Stimulated activated memory B cell treated with anti-CD40 and anti-IgM and Interleukin-4, amounts not matched to agents 10 μg/mL and 1 μg/mL and 100 μg/mL, for 72 hours (primary cell): ENCODE results near the gene TRIM50.

Experiments used
- ATAC-seq: fragments of 150-1000 bp; cut with Tn5 transposase; 2 replicates; pipeline ENCODE4 v1.10.0; 2021
- H3K27ac Mint-ChIP-seq: one replicate; pipeline ENCODE4 v1.8.0; 2022; ENCODE audit warnings: mild to moderate bottlenecking, mixed read lengths
- H3K27me3 Mint-ChIP-seq: one replicate; pipeline ENCODE4 v1.8.0; 2022; ENCODE audit warnings: mixed read lengths
- H3K36me3 Mint-ChIP-seq: one replicate; pipeline ENCODE4 v1.8.0; 2022; ENCODE audit warnings: mixed read lengths
- H3K4me1 Mint-ChIP-seq: one replicate; pipeline ENCODE4 v1.8.0; 2022; ENCODE audit warnings: mixed read lengths
- H3K4me3 Mint-ChIP-seq: one replicate; pipeline ENCODE4 v1.8.0; 2022; ENCODE audit warnings: mild to moderate bottlenecking, moderate library complexity, mixed read lengths
- H3K9me3 Mint-ChIP-seq: one replicate; pipeline ENCODE4 v1.8.0; 2022; ENCODE audit warnings: mixed read lengths

Gene TRIM50

GRCh38 chr7:73356159-73356558 lies 28.3 kb upstream of the TRIM50 start:
- Mint-ChIP-seq H3K27ac (no peak overlapping the region), H3K9me3 (peaks cover 6% of the 10 kb centered on the region), H3K4me1 (no peaks in the 10 kb centered on the region), H3K27me3 (peaks cover 21% of the 10 kb centered on the region), H3K4me3 (no peak overlapping the region), H3K36me3 (no peaks in the 10 kb centered on the region)
- no peak for ATAC-seq

GRCh38 chr7:73354821-73355220 lies 26.9 kb upstream of the TRIM50 start:
- H3K9me3 Mint-ChIP-seq, result peaks cover 6% of the 10 kb centered on the region
- no peak overlapping the region for H3K4me3 Mint-ChIP-seq
- H3K36me3 Mint-ChIP-seq, result no peaks in the 10 kb centered on the region
- H3K4me1 Mint-ChIP-seq, result no peaks in the 10 kb centered on the region
- H3K27ac Mint-ChIP-seq, result no peak overlapping the region
- ATAC-seq, result no peak
- H3K27me3 Mint-ChIP-seq, result peaks cover 12% of the 10 kb centered on the region

- Mint-ChIP-seq H3K4me3 (no peak overlapping the region), H3K36me3 (no peaks in the 10 kb centered on the region), H3K27me3 (peaks cover 6% of the 10 kb centered on the region), H3K4me1 (no peaks in the 10 kb centered on the region), H3K9me3 (peaks cover 6% of the 10 kb centered on the region), H3K27ac (no peak overlapping the region)
- no peak for ATAC-seq
Observed at GRCh38 chr7:73354196-73354595, 26.3 kb upstream of the TRIM50 start.

- Mint-ChIP-seq H3K4me3 (no peak overlapping the region), H3K4me1 (no peaks in the 10 kb centered on the region), H3K27me3 (peaks cover 5% of the 10 kb centered on the region), H3K9me3 (peaks cover 6% of the 10 kb centered on the region), H3K27ac (no peak overlapping the region), H3K36me3 (no peaks in the 10 kb centered on the region)
- ATAC-seq, result no peak
Observed at GRCh38 chr7:73353243-73353642, 25.4 kb upstream of the TRIM50 start.

- no peak overlapping the region for H3K27ac Mint-ChIP-seq
- peaks cover 9% of the 10 kb centered on the region for H3K27me3 Mint-ChIP-seq
- no peaks in the 10 kb centered on the region for H3K4me1 Mint-ChIP-seq
- H3K9me3 Mint-ChIP-seq, result peaks cover 6% of the 10 kb centered on the region
- H3K4me3 Mint-ChIP-seq, result no peak overlapping the region
- no peaks in the 10 kb centered on the region for H3K36me3 Mint-ChIP-seq
- ATAC-seq, result no peak
Observed at GRCh38 chr7:73352784-73353183, 24.9 kb upstream of the TRIM50 start.

GRCh38 chr7:73351447-73352167 lies 23.7 kb upstream of the TRIM50 start:
- Mint-ChIP-seq H3K27me3 (peaks cover 15% of the 10 kb centered on the region), H3K4me1 (no peaks in the 10 kb centered on the region), H3K9me3 (peaks cover 6% of the 10 kb centered on the region), H3K36me3 (no peaks in the 10 kb centered on the region), H3K4me3 (no peak overlapping the region), H3K27ac (no peak overlapping the region)
- no peak for ATAC-seq

- H3K27me3 Mint-ChIP-seq, result peaks cover 26% of the 10 kb centered on the region
- no peak for ATAC-seq
- H3K27ac Mint-ChIP-seq, result no peak overlapping the region
- no peaks in the 10 kb centered on the region for H3K36me3 Mint-ChIP-seq
- H3K4me1 Mint-ChIP-seq, result no peaks in the 10 kb centered on the region
- H3K9me3 Mint-ChIP-seq, result peaks cover 6% of the 10 kb centered on the region
- no peak overlapping the region for H3K4me3 Mint-ChIP-seq
Observed at GRCh38 chr7:73350306-73351068, 22.6 kb upstream of the TRIM50 start.

- no peak overlapping the region for H3K4me3 Mint-ChIP-seq
- H3K27ac Mint-ChIP-seq, result no peak overlapping the region
Observed at GRCh38 chr7:73349763-73350162, 21.9 kb upstream of the TRIM50 start.

GRCh38 chr7:73345951-73346350 lies 18.1 kb upstream of the TRIM50 start:
- no peaks in the 10 kb centered on the region for H3K9me3 Mint-ChIP-seq
- H3K36me3 Mint-ChIP-seq, result no peaks in the 10 kb centered on the region
- H3K27ac Mint-ChIP-seq, result no peak overlapping the region
- no peaks in the 10 kb centered on the region for H3K4me1 Mint-ChIP-seq
- ATAC-seq, result no peak
- H3K27me3 Mint-ChIP-seq, result peaks cover 53% of the 10 kb centered on the region
- H3K4me3 Mint-ChIP-seq, result no peak overlapping the region

More at GRCh38 chr7:73349763-73350162, 21.9 kb upstream of the TRIM50 start:
- H3K4me1 Mint-ChIP-seq, result no peaks in the 10 kb centered on the region
- peaks cover 6% of the 10 kb centered on the region for H3K9me3 Mint-ChIP-seq
- no peak for ATAC-seq
- no peaks in the 10 kb centered on the region for H3K36me3 Mint-ChIP-seq
- H3K27me3 Mint-ChIP-seq, result peaks cover 33% of the 10 kb centered on the region

- Mint-ChIP-seq H3K27ac (no peak overlapping the region), H3K4me1 (no peaks in the 10 kb centered on the region), H3K27me3 (peaks cover 53% of the 10 kb centered on the region), H3K36me3 (no peaks in the 10 kb centered on the region), H3K4me3 (no peak overlapping the region), H3K9me3 (no peaks in the 10 kb centered on the region)
- ATAC-seq, result no peak
Observed at GRCh38 chr7:73345538-73345937, 17.7 kb upstream of the TRIM50 start.

- Mint-ChIP-seq H3K27me3 (peaks cover 53% of the 10 kb centered on the region), H3K27ac (no peak overlapping the region), H3K4me3 (no peak overlapping the region), H3K4me1 (no peaks in the 10 kb centered on the region), H3K9me3 (no peaks in the 10 kb centered on the region), H3K36me3 (no peaks in the 10 kb centered on the region)
- ATAC-seq, result no peak
Observed at GRCh38 chr7:73343671-73344380, 15.9 kb upstream of the TRIM50 start.

GRCh38 chr7:73342645-73343044 lies 14.8 kb upstream of the TRIM50 start:
- H3K36me3 Mint-ChIP-seq, result no peaks in the 10 kb centered on the region
- no peak overlapping the region for H3K27ac Mint-ChIP-seq
- no peaks in the 10 kb centered on the region for H3K9me3 Mint-ChIP-seq
- no peaks in the 10 kb centered on the region for H3K4me1 Mint-ChIP-seq
- H3K4me3 Mint-ChIP-seq, result no peak overlapping the region
- ATAC-seq, result no peak
- peaks cover 42% of the 10 kb centered on the region for H3K27me3 Mint-ChIP-seq

- peaks cover 40% of the 10 kb centered on the region for H3K27me3 Mint-ChIP-seq
- H3K4me3 Mint-ChIP-seq, result no peak overlapping the region
- H3K4me1 Mint-ChIP-seq, result no peaks in the 10 kb centered on the region
- no peaks in the 10 kb centered on the region for H3K36me3 Mint-ChIP-seq
- no peaks in the 10 kb centered on the region for H3K9me3 Mint-ChIP-seq
- no peak overlapping the region for H3K27ac Mint-ChIP-seq
- no peak for ATAC-seq
Observed at GRCh38 chr7:73341877-73342276, 14.0 kb upstream of the TRIM50 start.

GRCh38 chr7:73340514-73340913 lies 12.6 kb upstream of the TRIM50 start:
- Mint-ChIP-seq H3K4me1 (no peaks in the 10 kb centered on the region), H3K4me3 (no peak overlapping the region), H3K36me3 (no peaks in the 10 kb centered on the region), H3K27ac (no peak overlapping the region), H3K9me3 (no peaks in the 10 kb centered on the region), H3K27me3 (peaks cover 27% of the 10 kb centered on the region)
- no peak for ATAC-seq

GRCh38 chr7:73338321-73338720 lies 10.4 kb upstream of the TRIM50 start:
- Mint-ChIP-seq H3K27ac (no peak overlapping the region), H3K9me3 (no peaks in the 10 kb centered on the region), H3K4me3 (no peak overlapping the region), H3K4me1 (no peaks in the 10 kb centered on the region), H3K27me3 (peaks cover 9% of the 10 kb centered on the region), H3K36me3 (no peaks in the 10 kb centered on the region)
- no peak for ATAC-seq
